ENCODE results near the gene INS. TPM values are rescaled to one million over a fixed set of nuclear protein-coding genes. Genes with fewer than 3 reads are reported as not detected.

The INS gene
- total and polyA plus RNA-seq, 3 donors from 2014 or later, result not detected

DNA sequence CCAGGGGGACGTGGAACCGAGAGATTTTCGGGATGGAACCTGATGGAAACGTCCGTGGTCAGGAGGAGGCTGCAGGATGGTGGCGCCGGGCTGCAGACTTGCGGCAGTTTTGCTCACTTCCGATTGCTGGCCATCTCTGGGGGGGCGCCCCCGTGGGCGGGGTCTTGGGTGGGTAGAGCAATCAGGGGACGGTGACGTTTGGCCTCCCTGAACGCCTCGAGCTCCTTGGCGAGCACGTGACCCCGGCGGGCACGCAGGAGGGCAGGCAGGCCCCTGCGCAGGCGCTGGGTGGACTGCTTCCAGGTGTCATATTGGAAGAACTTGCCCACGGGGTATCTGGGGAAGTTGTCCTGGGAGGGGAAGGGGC lies 28.2 kb downstream of the INS start:
- Histone ChIP-seq H3K27me3 (no peaks in the 10 kb centered on the region), H3K36me3 (ENCODE audit: low read depth, missing control alignments) (no peaks in the 10 kb centered on the region), H3K9me3 (no peaks in the 10 kb centered on the region), H3K27ac (no peak overlapping the region), H3K4me1 (peaks cover 6% of the 10 kb centered on the region), H3K4me3 (no peak overlapping the region)
- no peak for TF ChIP-seq POLR2A (IDR thresholded peaks at IDR 0.05)
- DNase-seq, result no peak
- WGBS, 2 donors, result 59 to 75% methylated on average over 12 to 23 of the region's 24 CpGs
- intact Hi-C loops (cut with DNase I; ENCODE audit: low total_unique reads), result no loop called here

GRCh38 chr11:2132246-2132645 lies 28.8 kb downstream of the INS start:
- no peaks in the 10 kb centered on the region for H3K36me3 ChIP-seq (ENCODE audit: low read depth, missing control alignments)
- DNase-seq, result no peak
- no peak overlapping the region for H3K27ac ChIP-seq
- no peak overlapping the region for H3K4me3 ChIP-seq
- H3K27me3 ChIP-seq, result no peaks in the 10 kb centered on the region
- TF ChIP-seq CTCF (IDR thresholded peaks at IDR 0.05), result no peak
- TF ChIP-seq POLR2A (IDR thresholded peaks at IDR 0.05), result no peak
- 67 to 75% methylated on average over 6 of the region's 6 CpGs for WGBS, 2 donors
- intact Hi-C loops (cut with DNase I; ENCODE audit: low total_unique reads), result no loop called here
- no peaks in the 10 kb centered on the region for H3K4me1 ChIP-seq
- H3K9me3 ChIP-seq, result no peaks in the 10 kb centered on the region

GRCh38 chr11:2131371-2132236 lies 29.4 kb downstream of the INS start:
- no peaks in the 10 kb centered on the region for H3K4me1 ChIP-seq
- H3K9me3 ChIP-seq, result no peaks in the 10 kb centered on the region
- intact Hi-C loops (cut with DNase I; ENCODE audit: low total_unique reads), result no loop called here
- no peaks in the 10 kb centered on the region for H3K36me3 ChIP-seq (ENCODE audit: low read depth, missing control alignments)
- DNase-seq, result no peak
- TF ChIP-seq POLR2A (IDR thresholded peaks at IDR 0.05), result no peak
- no peak for TF ChIP-seq CTCF (IDR thresholded peaks at IDR 0.05)
- H3K27me3 ChIP-seq, result no peaks in the 10 kb centered on the region
- WGBS, 2 donors, result 69 to 79% methylated on average over 17 to 28 of the region's 28 CpGs
- no peak overlapping the region for H3K27ac ChIP-seq
- no peak overlapping the region for H3K4me3 ChIP-seq

DNA sequence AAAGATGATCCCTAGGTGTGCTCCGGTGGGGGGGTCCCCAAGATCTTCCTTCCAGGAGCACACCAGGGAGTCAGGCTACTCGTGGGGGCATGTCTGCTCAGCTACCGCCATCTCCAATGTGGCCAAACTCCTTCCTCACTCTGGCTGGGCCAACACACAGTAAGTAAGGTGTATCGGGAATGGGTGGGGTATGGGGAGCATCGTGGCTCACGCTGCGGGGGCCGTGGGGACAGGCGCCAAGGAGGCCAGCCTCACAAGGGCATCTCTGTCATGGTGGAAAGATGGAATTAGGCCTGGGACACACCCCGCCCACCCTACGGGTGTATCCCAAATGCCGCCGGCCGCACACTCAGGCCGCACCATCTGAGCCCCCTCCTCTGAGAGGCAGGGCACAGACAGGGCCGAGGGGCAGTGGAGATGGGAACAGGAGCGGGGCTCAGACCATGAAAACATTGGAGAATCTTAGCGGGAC lies 30.1 kb downstream of the INS start:
- Histone ChIP-seq H3K4me1 (no peaks in the 10 kb centered on the region), H3K27ac (no peak overlapping the region), H3K27me3 (no peaks in the 10 kb centered on the region), H3K4me3 (no peak overlapping the region), H3K9me3 (no peaks in the 10 kb centered on the region), H3K36me3 (ENCODE audit: low read depth, missing control alignments) (no peaks in the 10 kb centered on the region)
- TF ChIP-seq POLR2A (IDR thresholded peaks at IDR 0.05) (no peak), CTCF (IDR thresholded peaks at IDR 0.05) (no peak)
- no peak for DNase-seq
- intact Hi-C loops (cut with DNase I; ENCODE audit: low total_unique reads), result no loop called here
- WGBS, 2 donors, result 76 to 80% methylated on average over 10 to 18 of the region's 18 CpGs

DNA sequence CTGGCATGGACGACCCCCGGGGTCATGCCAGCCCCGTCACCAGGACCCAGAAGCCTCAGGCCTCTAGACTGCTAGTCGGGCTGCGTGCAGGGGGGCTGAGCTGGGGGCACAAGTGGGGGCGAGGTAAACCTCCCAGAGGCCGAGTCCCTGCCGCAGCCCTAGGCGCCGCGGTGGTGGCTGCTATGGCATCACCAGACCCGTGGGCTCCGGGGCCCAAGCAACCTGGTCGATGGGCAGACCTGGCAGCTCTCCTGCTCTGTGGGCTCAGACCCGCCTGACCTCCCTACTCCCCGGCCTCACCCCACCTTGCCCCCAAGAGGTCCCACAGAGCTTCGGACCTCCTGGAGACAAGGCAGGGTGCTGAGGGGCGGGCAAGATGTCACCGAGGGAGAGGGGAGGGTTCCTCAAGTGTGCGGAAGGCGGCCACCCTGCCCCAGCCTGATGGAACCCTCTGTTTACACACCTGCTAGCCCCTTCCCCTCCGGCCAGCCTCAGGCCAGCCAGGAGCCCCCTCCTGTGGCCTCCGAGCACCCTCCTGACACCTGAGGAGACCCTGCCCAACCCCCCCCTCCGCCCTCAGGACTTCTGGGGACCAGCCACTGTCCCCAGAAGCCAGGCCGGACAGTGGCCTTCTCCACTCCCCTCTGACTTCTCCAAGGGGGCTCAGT lies 31.2 kb downstream of the INS start:
- TF ChIP-seq POLR2A (IDR thresholded peaks at IDR 0.05), result no peak
- no peak for TF ChIP-seq CTCF (IDR thresholded peaks at IDR 0.05)
- no peaks in the 10 kb centered on the region for H3K27me3 ChIP-seq
- no peaks in the 10 kb centered on the region for H3K9me3 ChIP-seq
- H3K4me3 ChIP-seq, result no peak overlapping the region
- H3K36me3 ChIP-seq (ENCODE audit: low read depth, missing control alignments), result no peaks in the 10 kb centered on the region
- intact Hi-C loops (cut with DNase I; ENCODE audit: low total_unique reads), result no loop called here
- H3K27ac ChIP-seq, result no peak overlapping the region
- no peak for DNase-seq
- WGBS, 2 donors, result 89 to 95% methylated on average over 7 to 21 of the region's 25 CpGs
- no peaks in the 10 kb centered on the region for H3K4me1 ChIP-seq
